ENCODE measurements around the gene IP6K1.

The IP6K1 gene

GRCh38 chr3:49721896-49722781 is 64.2 kb downstream of the IP6K1 start:
- peak overlapping the region; percentile 98 for H3K4me3 ChIP-seq (ENCODE audit: low read depth, low read length)
- TF ChIP-seq CTCF (IDR thresholded peaks at IDR 0.05; ENCODE audit: low read depth, low read length) = no peak

- TF ChIP-seq CTCF (IDR thresholded peaks at IDR 0.05; ENCODE audit: low read depth, low read length) = no peak
- no peak overlapping the region for H3K4me3 ChIP-seq (ENCODE audit: low read depth, low read length)
Measured at GRCh38 chr3:49721596-49721895, 64.8 kb downstream of the IP6K1 start.

GRCh38 chr3:49720855-49721595 is 65.3 kb downstream of the IP6K1 start:
- no peak for TF ChIP-seq CTCF (IDR thresholded peaks at IDR 0.05; ENCODE audit: low read depth, low read length)

GRCh38 chr3:49719214-49719884 is 67.0 kb downstream of the IP6K1 start, which contains the start of gene AMIGO3:
Gene AMIGO3, minus strand, starts transcription at chr3:49719684. Its CDS starts 219 bp downstream, at chr3:49719465.
- H3K4me3 ChIP-seq (ENCODE audit: low read depth, low read length) = peak within 1 kb of the TSS; percentile 48
- TF ChIP-seq CTCF (IDR thresholded peaks at IDR 0.05; ENCODE audit: low read depth, low read length) = peak; percentile 21

More at GRCh38 chr3:49720855-49721595, 65.3 kb downstream of the IP6K1 start:
- no peak overlapping the region for H3K4me3 ChIP-seq (ENCODE audit: low read depth, low read length)

- TF ChIP-seq CTCF (IDR thresholded peaks at IDR 0.05; ENCODE audit: low read depth, low read length) = no peak
- peak overlapping the region; percentile 48; the same call in 1 of the 2 replicates for H3K4me3 ChIP-seq (ENCODE audit: low read depth, low read length)
Measured at GRCh38 chr3:49718858-49719213, 67.5 kb downstream of the IP6K1 start.

- no peak for TF ChIP-seq CTCF (IDR thresholded peaks at IDR 0.05; ENCODE audit: low read depth, low read length)
- H3K4me3 ChIP-seq (ENCODE audit: low read depth, low read length) = no peak overlapping the region
Measured at GRCh38 chr3:49717959-49718857, 68.1 kb downstream of the IP6K1 start.
